KMS-11 (cell line): ENCODE data around the gene KMT2E.

Experiments used
- H2AFZ ChIP-seq: fragments of 200-600 bp; sonication (generic); 2 replicates; pipeline ENCODE4 v1.6.1; 2016; ENCODE audit warnings: antibody characterized with exemption, mixed run types, low read depth
- H3K27ac ChIP-seq: fragments of 200-600 bp; sonication (generic); 2 replicates; pipeline ENCODE4 v1.6.1; 2016; ENCODE audit warnings: mild to moderate bottlenecking, mixed run types
- H3K27me3 ChIP-seq: fragments of 200-600 bp; sonication (generic); 2 replicates; pipeline ENCODE4 v1.6.1; 2017; ENCODE audit warnings: mild to moderate bottlenecking, low read depth, mixed run types, moderate library complexity; ENCODE audit not compliant: insufficient read depth
- H3K36me3 ChIP-seq: fragments of 200-600 bp; sonication (generic); 2 replicates; pipeline ENCODE4 v1.6.1; 2017; ENCODE audit warnings: mild to moderate bottlenecking, mixed run types; ENCODE audit not compliant: insufficient read depth
- H3K4me1 ChIP-seq: fragments of 200-600 bp; sonication (generic); 2 replicates; pipeline ENCODE4 v1.6.1; 2016; ENCODE audit warnings: mild to moderate bottlenecking, low read depth, mixed run types; ENCODE audit not compliant: poor library complexity, severe bottlenecking
- H3K4me2 ChIP-seq: fragments of 200-600 bp; sonication (generic); 2 replicates; pipeline ENCODE4 v1.7.0; 2016; ENCODE audit warnings: mild to moderate bottlenecking, mixed run types
- H3K4me3 ChIP-seq: fragments of 200-600 bp; sonication (generic); IDR thresholded peaks from 2 replicates; pipeline ENCODE4 v1.6.1; 2017; ENCODE audit warnings: low read depth, low read length, mixed read lengths; ENCODE audit not compliant: insufficient read depth
- H3K79me2 ChIP-seq: fragments of 200-600 bp; sonication (generic); 2 replicates; pipeline ENCODE4 v1.6.1; 2016; ENCODE audit warnings: low read depth, mixed run types; ENCODE audit not compliant: insufficient read depth
- H3K9ac ChIP-seq: fragments of 200-600 bp; sonication (generic); 2 replicates; pipeline ENCODE4 v1.6.1; 2016; ENCODE audit warnings: mild to moderate bottlenecking, mixed run types
- H4K20me1 ChIP-seq: fragments of 200-600 bp; sonication (generic); 2 replicates; pipeline ENCODE4 v1.6.1; 2016; ENCODE audit warnings: mild to moderate bottlenecking, mixed run types; ENCODE audit not compliant: insufficient read depth
- CTCF ChIP-seq: fragments of 200-600 bp; sonication (generic); conservative IDR thresholded peaks from 2 replicates; pipeline ENCODE4 v1.6.1; 2017; ENCODE audit warnings: low read depth, mild to moderate bottlenecking, antibody characterized with exemption, low read length, moderate library complexity, mixed read lengths

KMT2E gene

GRCh38 chr7:105098863-105099515 is 85.0 kb downstream of the KMT2E start:
- no peaks in the 10 kb centered on the region for H4K20me1 ChIP-seq
- H3K4me3 ChIP-seq = no peak overlapping the region
- H3K9ac ChIP-seq = no peak overlapping the region
- TF ChIP-seq CTCF = no peak
- H3K36me3 ChIP-seq = no peaks in the 10 kb centered on the region; the same call in 1 of the 2 replicates
- H3K27ac ChIP-seq = peak overlapping the region; percentile 41; the same call in 1 of the 2 replicates
- peak overlapping the region; percentile 19; the same call in 1 of the 2 replicates for H3K4me2 ChIP-seq
- H2AFZ ChIP-seq = no peak overlapping the region
- H3K27me3 ChIP-seq = no peaks in the 10 kb centered on the region
- peaks cover 52% of the 10 kb centered on the region for H3K79me2 ChIP-seq
- H3K4me1 ChIP-seq = peaks cover 75% of the 10 kb centered on the region

- Histone ChIP-seq H3K27ac (peak overlapping the region; percentile 41), H3K27me3 (no peaks in the 10 kb centered on the region), H3K4me1 (peaks cover 89% of the 10 kb centered on the region), H3K4me2 (peak overlapping the region; percentile 72), H3K36me3 (peaks cover 14% of the 10 kb centered on the region), H4K20me1 (no peaks in the 10 kb centered on the region), H2AFZ (no peak overlapping the region), H3K4me3 (no peak overlapping the region), H3K9ac (peak overlapping the region; percentile 5; the same call in 1 of the 2 replicates), H3K79me2 (peaks cover 49% of the 10 kb centered on the region; the same call in 1 of the 2 replicates)
- no peak for TF ChIP-seq CTCF
These were observed 87.9 kb downstream of the KMT2E start for GRCh38 chr7:105101864-105102263.

GRCh38 chr7:105102557-105103352 is 88.8 kb downstream of the KMT2E start:
- H3K4me3 ChIP-seq = no peak overlapping the region
- TF ChIP-seq CTCF = no peak
- H3K4me2 ChIP-seq = peak overlapping the region; percentile 72
- no peaks in the 10 kb centered on the region for H4K20me1 ChIP-seq
- peak overlapping the region; percentile 41; the same call in 1 of the 2 replicates for H3K27ac ChIP-seq
- peaks cover 49% of the 10 kb centered on the region; the same call in 1 of the 2 replicates for H3K79me2 ChIP-seq
- H3K27me3 ChIP-seq = no peaks in the 10 kb centered on the region
- no peak overlapping the region for H2AFZ ChIP-seq
- H3K36me3 ChIP-seq = peaks cover 23% of the 10 kb centered on the region
- H3K9ac ChIP-seq = no peak overlapping the region
- H3K4me1 ChIP-seq = peaks cover 90% of the 10 kb centered on the region

GRCh38 chr7:105105579-105105978 is 91.6 kb downstream of the KMT2E start:
- Histone ChIP-seq H4K20me1 (no peaks in the 10 kb centered on the region), H3K27me3 (no peaks in the 10 kb centered on the region), H3K79me2 (peaks cover 29% of the 10 kb centered on the region; the same call in 1 of the 2 replicates), H3K4me3 (no peak overlapping the region), H2AFZ (no peak overlapping the region), H3K9ac (no peak overlapping the region), H3K4me2 (no peak overlapping the region), H3K27ac (no peak overlapping the region), H3K36me3 (peaks cover 39% of the 10 kb centered on the region), H3K4me1 (peaks cover 69% of the 10 kb centered on the region)
- TF ChIP-seq CTCF = no peak
